ENCODE results near the gene SOS2.

SOS2 gene

DNA sequence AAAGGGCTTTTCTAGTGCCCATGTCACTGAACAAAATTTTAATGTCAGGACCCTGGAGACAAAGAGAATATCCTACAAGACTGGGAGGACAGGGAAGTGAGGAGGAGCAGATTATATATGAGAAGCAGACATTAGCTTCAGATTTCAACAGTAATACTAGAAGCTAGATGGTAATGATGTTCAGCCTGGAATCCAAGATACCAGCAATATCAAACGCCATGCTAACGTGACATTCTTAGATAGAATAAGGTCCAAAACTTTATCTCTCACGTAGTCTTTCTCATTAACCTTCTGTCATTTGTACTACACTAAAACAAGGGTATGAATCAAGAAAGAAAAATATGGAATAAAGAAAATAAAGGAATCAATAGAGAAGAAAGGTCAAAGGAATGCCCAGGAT lies 18.7 kb downstream of the SOS2 start:
- Histone ChIP-seq H4K20me1 (ENCODE audit: insufficient read depth) (no peaks in the 10 kb centered on the region), H3K79me2 (ENCODE audit: insufficient read depth, low read depth) (no peaks in the 10 kb centered on the region), H3K36me3 (ENCODE audit: insufficient read depth) (no peaks in the 10 kb centered on the region), H3K27me3 (ENCODE audit: insufficient read depth, low read depth) (no peaks in the 10 kb centered on the region), H3K4me1 (ENCODE audit: low read depth, poor library complexity, severe bottlenecking) (no peaks in the 10 kb centered on the region), H3K4me2 (no peak overlapping the region), H3K9ac (no peak overlapping the region), H3K27ac (no peak overlapping the region), H3K4me3 (IDR thresholded peaks at IDR 0.05; ENCODE audit: insufficient read depth, low read depth, low read length) (no peak overlapping the region), H2AFZ (ENCODE audit: low read depth) (no peak overlapping the region)
- TF ChIP-seq CTCF (conservative IDR thresholded peaks at IDR 0.05; ENCODE audit: low read depth, low read length), result no peak

DNA sequence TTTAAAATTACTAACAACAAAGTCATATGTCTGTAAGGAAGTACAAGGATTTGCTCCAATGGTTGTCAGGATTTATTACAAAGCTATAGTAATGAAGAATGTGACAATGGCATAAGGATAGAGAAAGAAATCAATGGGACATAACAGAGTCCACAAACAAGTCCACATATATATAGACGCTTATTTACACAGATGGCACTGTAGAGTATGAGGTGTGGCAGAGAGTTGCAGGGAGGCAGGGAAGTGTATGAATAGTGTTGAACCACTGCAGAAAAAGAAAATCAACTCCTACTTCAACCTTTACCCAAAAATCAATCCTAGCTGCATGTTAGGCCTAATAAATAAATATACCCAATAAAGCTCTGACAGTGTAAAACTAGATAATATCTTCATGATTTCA lies 21.3 kb downstream of the SOS2 start:
- H3K27ac ChIP-seq, result no peak overlapping the region
- H3K4me1 ChIP-seq (ENCODE audit: low read depth, poor library complexity, severe bottlenecking), result no peaks in the 10 kb centered on the region
- H3K9ac ChIP-seq, result no peak overlapping the region
- H4K20me1 ChIP-seq (ENCODE audit: insufficient read depth), result no peaks in the 10 kb centered on the region
- H3K36me3 ChIP-seq (ENCODE audit: insufficient read depth), result no peaks in the 10 kb centered on the region
- no peak overlapping the region for H2AFZ ChIP-seq (ENCODE audit: low read depth)
- H3K4me2 ChIP-seq, result no peak overlapping the region
- no peak for TF ChIP-seq CTCF (conservative IDR thresholded peaks at IDR 0.05; ENCODE audit: low read depth, low read length)
- H3K4me3 ChIP-seq (IDR thresholded peaks at IDR 0.05; ENCODE audit: insufficient read depth, low read depth, low read length), result no peak overlapping the region
- H3K27me3 ChIP-seq (ENCODE audit: insufficient read depth, low read depth), result no peaks in the 10 kb centered on the region
- no peaks in the 10 kb centered on the region for H3K79me2 ChIP-seq (ENCODE audit: insufficient read depth, low read depth)

- Histone ChIP-seq H3K27ac (no peak overlapping the region), H3K36me3 (ENCODE audit: insufficient read depth) (no peaks in the 10 kb centered on the region)
- TF ChIP-seq CTCF (conservative IDR thresholded peaks at IDR 0.05; ENCODE audit: low read depth, low read length), result no peak
Measured at GRCh38 chr14:50198499-50198898, 32.9 kb downstream of the SOS2 start.

DNA sequence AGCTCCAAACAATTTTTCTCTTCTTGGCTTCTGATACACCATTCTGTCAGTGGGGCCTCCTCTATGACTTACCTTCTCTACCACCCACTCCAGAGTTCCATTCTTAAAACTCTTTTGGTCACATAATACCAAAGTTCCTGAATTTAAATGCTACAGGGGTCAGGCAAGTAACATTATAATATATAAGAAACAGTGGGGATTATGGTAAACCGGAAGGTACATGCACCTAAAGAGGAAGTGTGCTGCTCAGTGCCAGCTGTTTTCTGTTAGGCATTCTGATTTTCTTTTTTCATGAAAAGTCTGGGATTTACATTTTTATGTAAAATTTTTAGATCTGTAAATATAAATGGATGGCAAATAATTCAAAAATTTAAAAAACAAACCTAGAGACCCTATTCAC lies 39.9 kb downstream of the SOS2 start:
- no peaks in the 10 kb centered on the region for H3K27me3 ChIP-seq (ENCODE audit: insufficient read depth, low read depth)
- no peak overlapping the region for H3K27ac ChIP-seq
- H3K4me2 ChIP-seq, result no peak overlapping the region
- H3K79me2 ChIP-seq (ENCODE audit: insufficient read depth, low read depth), result no peaks in the 10 kb centered on the region
- no peak overlapping the region for H2AFZ ChIP-seq (ENCODE audit: low read depth)
- no peak overlapping the region for H3K9ac ChIP-seq
- H3K4me1 ChIP-seq (ENCODE audit: low read depth, poor library complexity, severe bottlenecking), result no peaks in the 10 kb centered on the region
- no peaks in the 10 kb centered on the region for H3K36me3 ChIP-seq (ENCODE audit: insufficient read depth)
- H4K20me1 ChIP-seq (ENCODE audit: insufficient read depth), result no peaks in the 10 kb centered on the region
- H3K4me3 ChIP-seq (IDR thresholded peaks at IDR 0.05; ENCODE audit: insufficient read depth, low read depth, low read length), result no peak overlapping the region
- TF ChIP-seq CTCF (conservative IDR thresholded peaks at IDR 0.05; ENCODE audit: low read depth, low read length), result no peak

More at GRCh38 chr14:50198499-50198898, 32.9 kb downstream of the SOS2 start:
- no peaks in the 10 kb centered on the region for H3K79me2 ChIP-seq (ENCODE audit: insufficient read depth, low read depth)
- H4K20me1 ChIP-seq (ENCODE audit: insufficient read depth), result no peaks in the 10 kb centered on the region
- H3K4me1 ChIP-seq (ENCODE audit: low read depth, poor library complexity, severe bottlenecking), result peaks cover 9% of the 10 kb centered on the region
- H3K9ac ChIP-seq, result no peak overlapping the region
- H2AFZ ChIP-seq (ENCODE audit: low read depth), result no peak overlapping the region
- H3K27me3 ChIP-seq (ENCODE audit: insufficient read depth, low read depth), result no peaks in the 10 kb centered on the region
- no peak overlapping the region for H3K4me2 ChIP-seq
- no peak overlapping the region for H3K4me3 ChIP-seq (IDR thresholded peaks at IDR 0.05; ENCODE audit: insufficient read depth, low read depth, low read length)
